K562 (cell line): Measurements from ENCODE around the gene FAM219B. TPM values are rescaled to one million over a fixed set of nuclear protein-coding genes. Genes with fewer than 3 reads are reported as not detected.

Source experiments
- ATAC-seq: fragments of 200-7000 bp; cut with Tn5 transposase; 3 replicates; pipeline ENCODE4 v1.9.1; 2020; ENCODE audit warnings: moderate library complexity
- BruUV-seq: library from RNA; stranded (reverse); fragments of 400-500 nt; replicated peaks from 2 replicates; lab custom pipeline; 2021; lab: Mats Ljungman, UMichigan
- CTCF ChIA-PET: fragments of 300-600 bp; formaldehyde crosslinking; extraction: SDS; loops from one replicate; lab custom pipeline; 2021; ENCODE audit warnings: low intra/inter-chr PET ratio; lab: Yijun Ruan, JAX
- POLR2A ChIA-PET: fragments of 300-600, 350-650 bp; sonication (Branson Sonifier 250); formaldehyde crosslinking; extraction: SDS; loops from one replicate; lab custom pipeline; 2021; ENCODE audit warnings: antibody characterized with exemption, inconsistent platforms; lab: Yijun Ruan, JAX
- DNase-seq, 4 experiments: peaks; one replicate each; pipeline versions ENCODE4 v3.0.0 to v3.0.0-alpha.2; 2011 to 2018; ENCODE audit warnings: low spot score in 3 of 4, mixed read lengths in 3 of 4; ENCODE audit errors: extremely low read depth in 1 of 4
- FAIRE-seq: peaks from 2 replicates; lab custom pipeline; 2011; peaks lifted over from hg19 to GRCh38; lab: Jason Lieb, UNC
- H2AFZ ChIP-seq: 2 replicates; pipeline ENCODE4 v1.6.0; 2011; ENCODE audit warnings: low read depth, low read length, control low read depth, inconsistent platforms
- H3K27ac ChIP-seq: fragments of 200-600 bp; 3 replicates; pipeline ENCODE4 v1.8.0; 2011; ENCODE audit warnings: low read depth, mild to moderate bottlenecking, control low read depth, inconsistent platforms, low read length, moderate library complexity, mixed read lengths; ENCODE audit errors: extremely low read depth
- H3K27me3 ChIP-seq, 2 experiments: fragments of 300-600 bp in 1 of 2; 2 replicates in 1 of 2; 3 replicates in 1 of 2; pipeline versions ENCODE4 v1.6.0 to v1.8.0; 2011; ENCODE audit warnings: inconsistent platforms in 2 of 2, low read length in 2 of 2, mild to moderate bottlenecking in 1 of 2, mixed read lengths in 1 of 2, moderate library complexity in 1 of 2; ENCODE audit not compliant: control insufficient read depth in 2 of 2, insufficient read depth in 2 of 2
- H3K36me3 ChIP-seq: fragments of 300-600 bp; 3 replicates; pipeline ENCODE4 v1.8.0; 2011; ENCODE audit warnings: mild to moderate bottlenecking, low read length, inconsistent platforms; ENCODE audit not compliant: control insufficient read depth, insufficient read depth
- H3K4me1 ChIP-seq, 2 experiments: fragments of 200-600 bp in 1 of 2; replicated peaks in 1 of 2; 2 replicates in 1 of 2; 3 replicates in 1 of 2; pipeline versions ENCODE4 v1.5.1 to v1.8.0; 2011; ENCODE audit warnings: inconsistent platforms in 2 of 2, low read length in 2 of 2, mild to moderate bottlenecking in 1 of 2, mixed read lengths in 1 of 2, moderate library complexity in 1 of 2; ENCODE audit not compliant: control insufficient read depth in 2 of 2, insufficient read depth in 2 of 2
- H3K4me2 ChIP-seq: 2 replicates; pipeline ENCODE4 v1.6.1; 2011; ENCODE audit warnings: low read length, control low read depth, inconsistent platforms, mixed read lengths; ENCODE audit not compliant: insufficient read depth
- H3K4me3 ChIP-seq: fragments of 200-600 bp; sonication (generic), shearing (Covaris generic); 2 replicates; pipeline ENCODE4 v1.5.1; 2016; ENCODE audit warnings: control low read depth, inconsistent platforms
- H3K79me2 ChIP-seq: fragments of 200-600 bp; 3 replicates; pipeline ENCODE4 v1.8.0; 2011; ENCODE audit warnings: low read length, inconsistent platforms; ENCODE audit not compliant: control insufficient read depth, insufficient read depth
- H3K9ac ChIP-seq, 2 experiments: 2 replicates each; pipeline versions ENCODE4 v1.6.0 to v1.6.1; 2011; ENCODE audit warnings: low read depth in 2 of 2, low read length in 2 of 2, control low read depth in 1 of 2, inconsistent platforms in 1 of 2, mild to moderate bottlenecking in 1 of 2, mixed read lengths in 1 of 2; ENCODE audit not compliant: insufficient read depth in 1 of 2
- H3K9me1 ChIP-seq: one replicate; pipeline ENCODE4 v1.6.0; 2011; ENCODE audit warnings: inconsistent platforms, mild to moderate bottlenecking, low read length, moderate library complexity; ENCODE audit not compliant: control insufficient read depth, insufficient read depth
- H3K9me3 ChIP-seq: replicated peaks from 2 replicates; pipeline ENCODE4 v1.5.1; 2011; ENCODE audit warnings: low read depth, low read length, inconsistent platforms; ENCODE audit not compliant: control insufficient read depth, insufficient read depth
- H4K20me1 ChIP-seq: replicated peaks from 2 replicates; pipeline ENCODE4 v1.6.1; 2011; ENCODE audit warnings: low read length, inconsistent platforms, mixed read lengths; ENCODE audit not compliant: control insufficient read depth, insufficient read depth
- CBFA2T2 ChIP-seq: fragments of 450-650 bp; conservative IDR thresholded peaks from 2 replicates; pipeline ENCODE4 v1.6.1; 2017; ENCODE audit warnings: mild to moderate bottlenecking
- CBFA2T3 ChIP-seq: fragments of 450-650 bp; IDR thresholded peaks from 2 replicates; pipeline ENCODE4 v1.6.1; 2017
- CBX1 ChIP-seq: sonication (generic); IDR thresholded peaks from 2 replicates; pipeline ENCODE4 v1.6.1; 2016; ENCODE audit warnings: antibody characterized with exemption, low read depth, mild to moderate bottlenecking
- CBX3 ChIP-seq, 2 experiments: IDR thresholded peaks; 1 replicate in 1 of 2; 2 replicates in 1 of 2; pipeline ENCODE4 v1.6.1; 2012; ENCODE audit warnings: inconsistent platforms in 2 of 2, low read length in 2 of 2, borderline replicate concordance in 1 of 2, control low read depth in 1 of 2
- CBX5 ChIP-seq: IDR thresholded peaks from 2 replicates; pipeline ENCODE4 v1.6.1; 2014; ENCODE audit warnings: low read depth, borderline replicate concordance
- CHCHD3 ChIP-seq: fragments of 250-450 bp; sonication (Bioruptor Pico); IDR thresholded peaks from 2 replicates; pipeline ENCODE4 v2.1.2; 2022; ENCODE audit warnings: mild to moderate bottlenecking
- DDX20 ChIP-seq: fragments of 450-650 bp; IDR thresholded peaks from 2 replicates; pipeline ENCODE4 v1.6.1; 2016; ENCODE audit warnings: missing genetic modification characterization, low read depth, mild to moderate bottlenecking, missing compliant biosample characterization, moderate library complexity
- ERF ChIP-seq: fragments of 450-650 bp; formaldehyde crosslinking; IDR thresholded peaks from 2 replicates; pipeline ENCODE4 v1.4.0; 2020; ENCODE audit warnings: mild to moderate bottlenecking, mixed read lengths
- HCFC1 ChIP-seq: IDR thresholded peaks from 2 replicates; pipeline ENCODE4 v1.6.1; 2012; ENCODE audit warnings: low read depth, low read length, improper control_type of control experiment
- HNRNPUL1 ChIP-seq: fragments of 200-400 bp; formaldehyde crosslinking; IDR thresholded peaks from 2 replicates; pipeline ENCODE4 v1.6.1; 2017; ENCODE audit warnings: low read length
- MCM3 ChIP-seq: fragments of 450-650 bp; IDR thresholded peaks from 2 replicates; pipeline ENCODE4 v1.6.1; 2016
- SPI1 ChIP-seq: IDR thresholded peaks from 2 replicates; pipeline ENCODE4 v1.6.1; 2011; ENCODE audit warnings: low read depth, low read length, control low read depth, borderline replicate concordance
- TAL1 ChIP-seq: fragments of 450-650 bp; IDR thresholded peaks from 2 replicates; pipeline ENCODE4 v1.6.1; 2016; ENCODE audit warnings: mild to moderate bottlenecking
- TCF3 ChIP-seq: sonication (generic); formaldehyde crosslinking; IDR thresholded peaks from 2 replicates; pipeline ENCODE4 v1.4.0; 2020; ENCODE audit warnings: mild to moderate bottlenecking, missing genetic modification reagents
- TRIM24 ChIP-seq, 2 experiments: fragments of 450-650 bp; IDR thresholded peaks; 2 replicates each; pipeline ENCODE4 v1.6.1; 2016
- TRIM28 ChIP-seq: fragments of 450-650 bp; IDR thresholded peaks from 2 replicates; pipeline ENCODE4 v1.6.1; 2017
- ZFP36 ChIP-seq: fragments of 150-350 bp; IDR thresholded peaks from 2 replicates; pipeline ENCODE4 v1.6.1; 2018; ENCODE audit warnings: low read length, low read depth; ENCODE audit not compliant: partially characterized antibody
- ZNF165 ChIP-seq: fragments of 250-450 bp; sonication (Bioruptor Pico); IDR thresholded peaks from 2 replicates; pipeline ENCODE4 v1.4.0; 2020; ENCODE audit warnings: borderline replicate concordance
- ZNF197 ChIP-seq: fragments of 200-800 bp; sonication (Bioruptor generic); IDR thresholded peaks from 2 replicates; pipeline ENCODE4 v1.6.1; 2016; ENCODE audit warnings: low read depth, missing genetic modification characterization, missing compliant biosample characterization
- ZNF316 ChIP-seq: fragments of 450-650 bp; IDR thresholded peaks from 2 replicates; pipeline ENCODE4 v1.6.1; 2016
- WGBS: fragments of 100-300 bp; shearing (Covaris generic); methylation state at CpG from one replicate; pipeline ENCODE4 v1.1.6; 2016; ENCODE audit warnings: low coverage, mixed read lengths; ENCODE audit not compliant: insufficient coverage; ENCODE audit errors: missing lambda C conversion rate; 5-methylcytosine and 5-hydroxymethylcytosine counted together
- in situ Hi-C: fragments of 300-500 bp; cut with MboI; formaldehyde crosslinking; loops from 4 replicates; pipeline ENCODE4 v1.15.0; 2018; ENCODE audit warnings: inconsistent platforms, mixed read lengths
- intact Hi-C: fragments of 100-400 bp; cut with micrococcal nuclease; formaldehyde crosslinking; loops from 2 replicates; pipeline ENCODE4 v1.14.2; 2022
- polyA plus RNA-seq, 8 experiments: library from polyadenylated mRNA; depleted of rRNA in 4 of 8; stranded (reverse) in 5 of 8; unstranded in 3 of 8; fragments of >200 nt; fragmentation: Nextera tagmentation in 2 of 8; fragmentation: Illumina TruSeq in 1 of 8; extraction: Ambion mirVana in 2 of 8; extraction: Trizol in 1 of 8; gene quantifications; 2 replicates each; pipeline versions ENCODE4 v1.2.1 to v1.2.3, GENCODE V29; 2011 to 2014; ENCODE audit warnings: inconsistent platforms in 1 of 8, missing spikeins in 1 of 8
- total RNA-seq, 7 experiments: library from RNA; depleted of rRNA in 6 of 7; stranded (reverse); fragments of >200 nt in 6 of 7; fragmentation: Illumina TruSeq in 2 of 7; extraction: Trizol in 2 of 7; gene quantifications; 2 replicates each; pipeline versions ENCODE4 v1.2.1 to v1.2.3, GENCODE V29; 2011 to 2021; ENCODE audit warnings: low replicate concordance in 1 of 7

FAM219B gene
- total and polyA plus RNA-seq, 9 of the 15 experiments (the other 6 are each of a cell fraction or from before 2014, with no cell fraction given) = 6.8 to 50.4 (median 29.4) TPM

DNA sequence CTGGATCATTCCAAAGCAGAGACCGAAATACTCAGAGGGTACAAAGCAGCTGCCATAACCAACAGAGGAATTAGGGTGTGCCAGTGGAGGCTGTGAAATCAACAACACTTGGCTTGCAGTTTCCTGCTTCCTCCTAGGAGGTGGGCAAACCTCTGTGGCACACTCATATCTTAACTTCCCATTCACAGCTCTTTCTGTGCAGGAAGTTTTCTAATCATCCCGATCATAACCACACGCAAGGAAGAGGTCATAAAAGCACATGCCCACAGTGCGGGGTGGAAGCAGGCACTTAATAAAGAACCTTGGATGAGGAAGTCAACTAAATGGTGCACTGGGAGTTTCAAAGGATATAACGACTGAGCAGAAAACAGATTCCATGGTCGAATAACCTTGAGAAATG is 38.6 kb downstream of the FAM219B start:
- CTCF ChIA-PET = no interaction called here
- peaks cover 7% of the 10 kb centered on the region for H3K9me1 ChIP-seq
- H3K36me3 ChIP-seq = peaks cover 45% of the 10 kb centered on the region
- H3K4me3 ChIP-seq = no peak overlapping the region
- no TSS peak for BruUV-seq
- in situ Hi-C loops = no loop called here
- peaks cover 10% of the 10 kb centered on the region; the same call in 1 of the 2 replicates for H4K20me1 ChIP-seq
- no peak overlapping the region for H2AFZ ChIP-seq
- intact Hi-C loops = no loop called here
- WGBS = 87% methylated on average over 6 of the region's 6 CpGs
- FAIRE-seq = no peak
- peaks cover 74% of the 10 kb centered on the region for H3K79me2 ChIP-seq
- no peaks in the 10 kb centered on the region for H3K27me3 ChIP-seq
- no peak overlapping the region for H3K4me2 ChIP-seq
- TF ChIP-seq ERF (CRISPR knock-in tag) = no peak
- 0 out of 2 replicates have a peak, but pooled peaks have one; percentile 11 for TF ChIP-seq TRIM28
- TF ChIP-seq ZNF165 (CRISPR knock-in tag) = no peak
- TF ChIP-seq CHCHD3 (CRISPR knock-in tag) = no peak
- no peak overlapping the region for H3K9ac ChIP-seq
- no peak for ATAC-seq
- H3K27ac ChIP-seq = no peak overlapping the region
- POLR2A ChIA-PET = interaction anchor here (0.5 to 0.7 kb wide), 2 partner anchors 97 to 169 kb away, joined by 3 read pairs; no protein-coding TSS in a partner anchor
- peaks cover 16 to 22% of the 10 kb centered on the region in 2 experiments; a peak in 3 of 5 replicates for H3K4me1 ChIP-seq
- H3K9me3 ChIP-seq = no peaks in the 10 kb centered on the region; the same call in 1 of the 2 replicates
- DNase-seq = no peak

DNA sequence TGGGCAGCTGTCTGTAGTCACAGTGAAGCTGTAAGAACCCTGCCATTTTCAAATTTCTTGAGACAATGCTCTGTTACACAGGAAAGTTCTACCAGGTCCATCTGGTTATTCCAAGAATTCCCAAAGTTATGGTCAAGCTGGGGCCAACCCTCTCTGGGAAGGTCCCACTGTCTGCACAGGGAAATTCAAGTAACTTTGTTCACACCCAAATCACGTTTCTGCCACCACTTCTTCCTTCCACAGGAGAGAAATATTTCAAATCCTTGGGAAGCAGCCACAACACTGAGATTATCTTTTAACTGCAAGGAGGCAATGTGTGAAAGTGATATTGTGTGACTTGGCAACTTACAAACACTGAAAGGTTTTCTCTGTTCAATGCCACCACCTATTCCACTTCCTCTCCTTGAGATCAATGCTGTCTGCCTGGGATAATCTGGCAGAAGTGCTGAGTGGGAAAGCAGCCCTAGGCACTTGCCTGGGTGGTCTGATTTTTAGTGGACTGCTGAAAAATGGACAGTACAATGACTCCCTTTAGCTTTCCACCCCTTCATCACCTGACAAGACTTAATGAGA is 39.1 kb downstream of the FAM219B start:
- Histone ChIP-seq H3K9ac (no peak overlapping the region), H3K9me1 (peaks cover 7% of the 10 kb centered on the region), H3K27me3 (no peaks in the 10 kb centered on the region), H3K4me1 (peaks cover 12 to 22% of the 10 kb centered on the region in 2 experiments; a peak in 3 of 5 replicates), H3K4me3 (no peak overlapping the region), H2AFZ (no peak overlapping the region), H3K36me3 (peaks cover 45% of the 10 kb centered on the region), H3K27ac (no peak overlapping the region), H3K79me2 (peaks cover 70% of the 10 kb centered on the region), H4K20me1 (peaks cover 8% of the 10 kb centered on the region; the same call in 1 of the 2 replicates), H3K4me2 (no peak overlapping the region), H3K9me3 (no peaks in the 10 kb centered on the region; the same call in 1 of the 2 replicates)
- in situ Hi-C loops (no loop called here), intact Hi-C loops (no loop called here)
- no peak for DNase-seq
- 25% methylated on average over 1 of the region's 1 CpG for WGBS
- no TSS peak for BruUV-seq
- ChIA-PET CTCF (no interaction called here), POLR2A (interaction anchor here (0.7 to 1.2 kb wide), 2 partner anchors 9 to 169 kb away, joined by 3 to 5 read pairs; no protein-coding TSS in a partner anchor)
- TF ChIP-seq ZNF316 (no peak), TCF3 (CRISPR knock-in tag) (peak; percentile 57), ZNF197 (CRISPR knock-in tag) (no peak), CBX3 (IDR thresholded peaks at IDR 0.05; ENCODE audit: borderline replicate concordance in 1 of 2, low read length in 2 of 2) (peak in 1 of 2 experiments; percentile 95; a peak in 1 of 3 replicates), HCFC1 (no peak), DDX20 (tag) (no peak), MCM3 (no peak), TRIM28 (peak; percentile 82), TAL1 (peak; percentile 38; the same call in 1 of the 2 replicates), CBFA2T3 (peak; percentile 65), CBX5 (peak; percentile 87), CBX1 (peak; percentile 48; the same call in 1 of the 2 replicates), ZFP36 (peak; percentile 44), SPI1 (peak; percentile 70; the same call in 1 of the 2 replicates), HNRNPUL1 (no peak), CBFA2T2 (peak; percentile 32; the same call in 1 of the 2 replicates), TRIM24 (IDR thresholded peaks at IDR 0.05) (peak in 1 of 2 experiments; percentile 51; a peak in 1 of 4 replicates)
- FAIRE-seq = no peak
- no peak for ATAC-seq
